GM11168 (cell line): ENCODE measurements around the gene RALGPS1.

Experiments used
- in situ Hi-C: fragments of 300-500 bp; cut with MboI; formaldehyde crosslinking; loops from one replicate; pipeline ENCODE4 v1.12.0; 2022; ENCODE audit warnings: low sequenced_read_pairs; ENCODE audit not compliant: unreplicated experiment

Gene RALGPS1

GRCh38 chr9:127128341-127129072, 213.9 kb downstream of the RALGPS1 start:
- in situ Hi-C loops = no loop called here

- in situ Hi-C loops = no loop called here
These were observed 214.6 kb downstream of the RALGPS1 start for GRCh38 chr9:127129073-127129717.

DNA sequence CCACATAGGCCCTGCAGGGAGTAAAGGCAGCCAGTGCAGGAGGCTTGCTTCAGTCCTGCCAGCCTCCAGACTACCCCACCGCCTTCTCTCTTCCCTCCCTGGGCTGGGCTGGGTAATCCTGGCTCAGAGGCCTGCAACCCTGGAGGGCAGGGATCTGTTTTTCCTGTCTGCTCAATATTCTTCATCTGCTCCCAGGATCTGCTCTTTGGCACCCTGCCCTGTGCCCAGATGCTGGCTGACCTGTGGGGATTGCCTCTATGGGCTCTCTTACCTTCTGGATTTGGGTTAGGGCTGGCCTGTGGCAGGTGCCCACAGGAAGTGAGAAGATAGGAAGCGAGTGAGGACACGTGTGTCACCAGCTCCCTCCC, 215.1 kb downstream of the RALGPS1 start:
- in situ Hi-C loops = no loop called here

DNA sequence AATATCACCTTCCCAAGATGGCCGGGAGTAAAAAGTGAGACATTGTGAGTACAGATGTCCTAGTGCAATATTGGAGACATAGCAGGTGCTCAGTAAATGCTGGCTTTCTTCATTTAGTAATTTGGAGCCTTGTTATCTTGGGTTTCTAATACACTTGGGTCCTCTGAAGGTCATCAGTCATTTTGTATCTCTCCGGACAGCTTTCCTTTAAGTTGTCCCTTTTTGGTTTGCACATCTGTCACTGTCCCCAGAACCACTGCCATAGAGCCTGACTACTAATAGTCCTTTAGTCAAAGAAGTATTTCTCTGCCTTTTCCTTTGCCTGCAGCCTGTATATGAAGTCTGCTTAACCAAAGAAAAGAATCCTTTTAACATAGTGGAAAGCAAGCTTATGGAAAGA, 215.7 kb downstream of the RALGPS1 start:
- in situ Hi-C loops = no loop called here

DNA sequence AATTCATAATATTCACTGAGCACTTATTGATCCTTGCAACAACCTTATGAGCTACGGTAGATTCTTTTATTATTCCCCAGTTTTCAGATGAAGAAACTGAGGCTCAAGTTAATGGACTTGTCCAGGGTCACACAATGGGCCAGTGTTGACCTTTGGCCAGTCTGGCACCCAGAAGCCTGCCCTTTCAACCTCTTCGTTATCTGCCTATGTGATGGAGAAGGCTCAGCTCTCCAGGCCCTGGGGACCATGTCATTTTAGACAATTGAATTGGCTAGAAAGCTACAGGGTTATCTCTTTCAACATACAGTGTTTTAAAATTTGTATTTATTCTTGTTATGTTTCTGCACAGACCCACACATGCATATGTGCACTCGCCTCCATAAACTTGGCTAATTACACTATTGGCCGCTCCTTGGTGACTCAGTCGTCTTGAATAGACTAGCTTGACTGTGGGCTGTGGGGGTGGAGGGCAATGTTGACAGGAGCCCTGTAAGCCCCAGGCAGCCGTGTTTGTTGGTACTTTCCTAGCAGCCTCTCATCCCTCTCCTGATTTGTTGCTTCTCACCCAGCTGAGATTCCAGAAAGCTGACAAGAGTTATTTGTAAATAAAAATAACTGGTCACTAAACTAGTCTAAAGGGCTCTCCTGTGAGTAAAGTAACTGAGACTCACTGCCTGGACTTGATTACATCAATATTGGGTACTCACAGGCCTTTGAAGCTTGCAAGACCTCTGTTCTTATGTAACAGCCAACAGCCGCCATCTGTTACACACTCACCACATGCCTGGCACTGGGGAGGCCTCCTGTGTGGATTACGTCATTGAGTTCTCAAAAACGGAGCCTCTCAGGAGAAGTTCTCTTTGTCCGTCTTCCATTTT, 216.3 kb downstream of the RALGPS1 start:
- in situ Hi-C loops = no loop called here

GRCh38 chr9:127131871-127132270, 217.3 kb downstream of the RALGPS1 start:
- in situ Hi-C loops = no loop called here

DNA sequence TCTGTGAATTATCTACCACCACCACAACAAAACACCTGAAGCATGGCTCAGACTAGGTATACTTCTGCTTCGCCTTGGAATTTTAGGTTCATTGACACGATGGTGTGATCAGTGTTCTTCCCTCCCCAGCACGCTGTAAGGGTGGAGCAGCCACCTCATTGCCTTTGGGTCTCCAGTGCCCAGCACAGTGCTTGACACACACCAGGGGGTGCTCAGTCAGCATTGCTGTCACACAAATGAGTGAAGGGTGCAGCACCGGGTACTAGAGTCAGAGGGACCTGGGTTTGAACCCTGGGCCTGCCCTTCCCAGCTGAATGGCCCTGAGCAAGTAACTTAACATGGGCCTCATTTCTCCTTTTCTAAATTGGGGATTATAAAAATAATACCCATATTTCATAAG, 217.8 kb downstream of the RALGPS1 start:
- in situ Hi-C loops = no loop called here

DNA sequence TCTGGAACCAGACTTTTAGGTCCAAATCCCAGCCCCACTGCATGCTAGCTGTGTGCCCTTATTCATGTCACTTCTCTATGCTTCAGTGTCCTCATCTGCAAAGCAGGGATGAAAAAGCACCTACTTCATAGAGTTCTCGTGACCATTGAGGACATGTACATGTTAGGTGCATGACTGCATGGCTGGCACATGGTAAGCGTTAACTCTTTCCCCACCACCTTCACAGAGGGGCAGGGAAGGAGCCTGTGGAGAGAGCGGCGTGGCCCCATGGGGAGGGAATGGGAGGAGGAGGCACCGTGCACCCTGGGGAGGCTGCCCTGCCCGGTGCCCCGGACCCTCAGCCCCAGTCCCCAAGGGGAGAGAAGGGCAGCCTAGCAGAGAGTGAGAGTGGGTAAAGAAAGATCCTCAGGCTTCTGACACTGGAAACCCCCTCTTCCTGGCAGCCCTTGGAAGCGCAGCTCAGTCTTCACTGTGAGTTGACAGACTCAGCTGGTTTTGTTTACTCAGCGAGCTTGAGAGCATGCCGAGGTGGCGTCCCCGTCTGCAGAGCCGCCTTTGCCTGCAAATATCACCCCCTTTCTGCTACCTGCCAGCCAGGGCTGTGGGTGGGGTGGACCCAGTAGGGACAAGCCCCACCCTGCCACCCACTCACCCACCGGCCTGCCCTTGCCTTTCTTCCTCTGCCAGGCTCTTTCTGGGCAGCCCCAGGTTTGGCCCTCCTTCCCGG, 218.5 kb downstream of the RALGPS1 start:
- in situ Hi-C loops = no loop called here

GRCh38 chr9:127133739-127134167, 219.2 kb downstream of the RALGPS1 start:
- in situ Hi-C loops = no loop called here

- in situ Hi-C loops = no loop called here
These were observed 220.6 kb downstream of the RALGPS1 start for GRCh38 chr9:127135056-127135745.

GRCh38 chr9:127136081-127136879, 221.7 kb downstream of the RALGPS1 start:
- in situ Hi-C loops = no loop called here

DNA sequence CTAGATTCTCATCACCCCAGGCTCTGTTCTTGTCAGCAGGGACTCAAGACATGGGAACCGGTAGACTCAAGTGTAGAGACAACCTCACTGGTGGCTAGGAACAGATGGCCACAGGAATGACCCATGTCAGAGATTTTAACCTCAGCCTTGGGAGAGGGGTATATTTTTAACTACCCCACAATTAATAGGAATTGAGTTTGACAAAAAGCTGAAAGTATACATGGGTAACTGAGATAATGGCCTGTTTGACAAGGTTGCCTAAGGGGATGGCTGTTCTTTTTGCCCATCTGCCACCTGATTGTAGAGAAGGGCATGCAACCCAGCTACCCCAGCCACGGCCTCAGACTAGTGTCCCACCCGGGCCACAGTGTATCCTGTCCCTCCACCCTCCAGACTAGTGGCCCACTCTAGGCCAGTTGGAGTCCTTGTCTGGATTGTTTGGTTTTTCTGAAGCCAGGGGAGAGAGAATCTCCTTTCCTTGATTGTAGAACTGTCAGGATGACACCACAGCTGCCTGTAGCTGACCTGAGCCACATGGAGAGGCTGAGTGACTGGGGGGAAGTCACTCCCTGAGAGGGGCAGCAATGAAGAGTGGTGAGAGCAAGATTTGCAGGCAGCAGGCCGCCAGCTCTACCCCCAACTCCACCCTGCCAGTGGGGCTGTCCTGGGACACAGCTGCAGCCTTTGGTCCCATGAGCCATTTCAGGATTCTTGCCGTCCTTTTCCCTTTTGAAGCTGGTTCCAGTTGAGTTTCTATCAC, 222.5 kb downstream of the RALGPS1 start:
- in situ Hi-C loops = no loop called here

DNA sequence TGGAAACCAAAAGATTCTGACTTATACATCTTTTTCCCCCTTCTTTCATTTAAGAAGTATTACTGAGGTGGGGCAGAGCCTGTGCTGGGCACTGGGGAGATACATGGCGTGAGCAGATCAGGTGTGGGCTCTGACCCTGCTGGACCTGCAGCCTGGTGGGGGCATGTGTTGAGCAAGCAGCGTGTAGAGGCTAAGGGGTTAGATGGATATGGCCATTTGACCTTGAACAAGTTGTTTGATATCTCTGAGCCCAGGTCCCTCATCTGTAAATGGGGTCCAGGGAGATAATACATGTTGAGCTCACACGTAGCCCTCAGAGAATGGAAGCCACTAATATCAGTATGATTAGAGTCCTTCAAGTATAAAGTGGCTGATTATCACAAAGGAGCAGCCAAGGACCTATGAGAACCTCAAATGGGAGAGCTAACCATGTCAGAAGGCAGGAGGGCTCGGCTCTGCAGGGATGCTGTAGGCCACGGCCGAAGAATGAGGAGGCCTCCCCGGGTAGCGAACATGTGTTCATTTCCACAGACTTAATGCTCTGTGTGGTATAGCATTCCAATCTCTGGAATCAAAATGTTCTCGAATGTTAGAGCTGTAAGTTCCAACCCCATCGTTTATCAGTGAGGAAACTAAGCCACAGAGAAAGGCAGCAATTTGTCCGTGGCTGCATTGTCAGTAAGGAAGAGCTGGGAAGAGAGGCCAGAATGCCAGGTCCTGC, 223.2 kb downstream of the RALGPS1 start:
- in situ Hi-C loops = no loop called here

DNA sequence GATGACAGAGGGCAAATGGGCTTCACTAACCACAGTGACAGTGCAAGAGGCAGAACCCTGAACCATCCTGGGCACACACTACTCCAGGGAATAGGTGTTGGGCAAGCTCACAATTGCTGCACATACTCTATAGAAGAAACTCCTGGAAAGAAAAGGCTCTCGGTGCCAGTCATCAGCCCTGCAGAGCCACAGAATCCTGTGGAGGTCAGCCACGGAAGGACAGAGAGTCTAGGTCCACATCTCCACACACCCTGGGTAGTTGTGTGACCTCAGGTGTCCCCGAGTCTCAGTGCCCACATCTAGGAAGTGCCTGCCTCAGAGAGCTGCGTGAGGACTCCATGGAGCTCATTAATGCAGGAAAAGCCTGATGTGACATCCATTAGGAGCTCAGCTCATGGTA, 223.9 kb downstream of the RALGPS1 start:
- in situ Hi-C loops = no loop called here

DNA sequence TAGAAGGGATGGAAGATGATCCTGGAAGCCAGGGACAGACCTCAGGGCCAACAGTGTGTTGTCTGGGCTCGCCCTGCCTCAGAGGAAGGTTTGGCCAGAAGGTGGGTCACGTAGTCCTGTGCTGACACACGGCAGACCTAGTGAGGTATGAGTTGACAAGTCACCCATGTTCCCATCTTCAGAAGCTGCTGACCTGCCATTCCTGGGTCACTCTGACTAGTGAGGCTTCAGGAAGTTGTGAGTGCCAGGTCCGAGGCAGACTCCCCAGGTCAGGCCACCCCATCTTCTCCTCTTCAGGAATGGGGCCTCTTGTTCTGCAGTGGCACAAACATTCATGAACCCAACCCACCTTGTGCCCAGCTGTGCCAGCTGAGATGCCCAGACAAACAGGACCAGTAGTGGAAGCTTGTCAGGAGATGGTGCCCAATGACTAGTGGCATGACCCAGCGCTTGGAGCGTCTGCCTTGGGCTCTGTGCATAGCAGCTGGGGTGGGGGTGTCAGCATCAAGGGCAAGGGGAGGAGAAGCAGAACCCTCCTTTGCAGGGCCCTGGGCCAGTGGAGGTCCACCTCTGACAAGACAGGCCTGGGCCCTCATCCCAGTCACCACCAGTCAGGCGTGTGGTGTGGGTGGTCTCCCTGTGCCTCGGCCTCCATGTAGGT, 224.6 kb downstream of the RALGPS1 start:
- in situ Hi-C loops = no loop called here

GRCh38 chr9:127139775-127140174, 225.2 kb downstream of the RALGPS1 start:
- in situ Hi-C loops = no loop called here

DNA sequence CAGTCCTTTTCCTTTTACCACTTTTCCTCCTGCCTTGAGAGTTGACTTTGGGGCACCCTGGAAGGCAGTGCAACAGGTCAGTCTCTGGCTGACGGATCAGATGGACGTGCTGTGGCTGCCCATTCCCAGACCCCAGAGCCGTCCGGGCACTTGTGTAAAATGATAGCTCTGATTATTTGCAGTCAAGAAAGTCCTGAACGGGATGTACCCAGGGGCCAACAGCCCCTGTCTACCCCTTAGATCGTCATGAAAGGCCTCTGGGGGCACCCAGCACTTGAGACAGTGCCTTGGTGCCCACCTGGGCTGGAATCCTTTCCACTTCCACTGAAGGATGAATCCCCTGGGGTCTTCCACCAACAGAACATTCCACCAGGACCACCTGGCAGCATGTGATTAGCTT, 225.6 kb downstream of the RALGPS1 start:
- in situ Hi-C loops = no loop called here
